ENCODE results near the gene KLF6. TPM values are rescaled to one million over a fixed set of nuclear protein-coding genes. Genes with fewer than 3 reads are reported as not detected.

Gene KLF6
- total RNA-seq, 1 donor from 2014 or later, result 330 TPM

DNA sequence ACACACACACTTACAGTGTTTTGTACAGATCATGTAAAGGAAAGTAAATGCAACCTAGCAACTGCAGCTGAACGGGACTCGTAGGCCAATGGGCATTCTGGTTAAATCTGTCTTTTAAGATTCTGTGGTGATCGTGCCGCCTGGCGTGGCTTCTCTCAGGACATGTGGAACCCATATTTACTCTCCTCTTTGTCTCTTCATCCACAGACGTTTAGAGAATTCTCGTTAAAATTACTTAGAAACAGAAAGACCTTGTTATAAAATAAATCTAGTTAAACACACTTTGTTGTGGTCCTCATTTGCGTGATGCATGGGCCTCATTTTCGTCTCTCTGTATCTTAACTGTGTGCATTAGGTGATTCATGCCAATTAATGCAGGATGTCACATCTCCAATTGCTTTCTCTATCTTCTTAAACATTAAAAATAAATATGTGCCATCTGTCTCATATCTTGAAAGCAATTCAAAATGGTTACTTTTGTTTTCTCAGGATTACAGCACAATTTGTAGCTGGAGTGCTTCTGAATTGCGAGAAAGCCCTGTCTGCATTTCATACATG, 11.5 kb downstream of the KLF6 start:
- Mint-ChIP-seq H3K9me3 (ENCODE audit: low read depth) (no peaks in the 10 kb centered on the region), H3K27ac (ENCODE audit: unreplicated experiment) (peak overlapping the region; percentile 72), H3K27me3 (ENCODE audit: low read depth) (no peaks in the 10 kb centered on the region), H3K4me1 (ENCODE audit: low read depth) (peaks cover 49% of the 10 kb centered on the region), H3K36me3 (ENCODE audit: low read depth) (peaks cover 26% of the 10 kb centered on the region), H3K4me3 (ENCODE audit: unreplicated experiment) (no peak overlapping the region)
- no peak for DNase-seq (ENCODE audit: low spot score)
- TF ChIP-seq, protein P1, sequence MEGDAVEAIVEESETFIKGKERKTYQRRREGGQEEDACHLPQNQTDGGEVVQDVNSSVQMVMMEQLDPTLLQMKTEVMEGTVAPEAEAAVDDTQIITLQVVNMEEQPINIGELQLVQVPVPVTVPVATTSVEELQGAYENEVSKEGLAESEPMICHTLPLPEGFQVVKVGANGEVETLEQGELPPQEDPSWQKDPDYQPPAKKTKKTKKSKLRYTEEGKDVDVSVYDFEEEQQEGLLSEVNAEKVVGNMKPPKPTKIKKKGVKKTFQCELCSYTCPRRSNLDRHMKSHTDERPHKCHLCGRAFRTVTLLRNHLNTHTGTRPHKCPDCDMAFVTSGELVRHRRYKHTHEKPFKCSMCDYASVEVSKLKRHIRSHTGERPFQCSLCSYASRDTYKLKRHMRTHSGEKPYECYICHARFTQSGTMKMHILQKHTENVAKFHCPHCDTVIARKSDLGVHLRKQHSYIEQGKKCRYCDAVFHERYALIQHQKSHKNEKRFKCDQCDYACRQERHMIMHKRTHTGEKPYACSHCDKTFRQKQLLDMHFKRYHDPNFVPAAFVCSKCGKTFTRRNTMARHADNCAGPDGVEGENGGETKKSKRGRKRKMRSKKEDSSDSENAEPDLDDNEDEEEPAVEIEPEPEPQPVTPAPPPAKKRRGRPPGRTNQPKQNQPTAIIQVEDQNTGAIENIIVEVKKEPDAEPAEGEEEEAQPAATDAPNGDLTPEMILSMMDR (IDR thresholded peaks at IDR 0.05), result no peak

- no peak for DNase-seq (ENCODE audit: low spot score)
- no peaks in the 10 kb centered on the region for H3K9me3 Mint-ChIP-seq (ENCODE audit: low read depth)
- H3K27ac Mint-ChIP-seq (ENCODE audit: unreplicated experiment), result no peak overlapping the region
- TF ChIP-seq, protein P1 (IDR thresholded peaks at IDR 0.05), result no peak
- H3K4me3 Mint-ChIP-seq (ENCODE audit: unreplicated experiment), result no peak overlapping the region
- peaks cover 16% of the 10 kb centered on the region for H3K36me3 Mint-ChIP-seq (ENCODE audit: low read depth)
- H3K4me1 Mint-ChIP-seq (ENCODE audit: low read depth), result peaks cover 39% of the 10 kb centered on the region
- no peaks in the 10 kb centered on the region for H3K27me3 Mint-ChIP-seq (ENCODE audit: low read depth)
Measured at GRCh38 chr10:3772361-3773171, 12.4 kb downstream of the KLF6 start.

DNA sequence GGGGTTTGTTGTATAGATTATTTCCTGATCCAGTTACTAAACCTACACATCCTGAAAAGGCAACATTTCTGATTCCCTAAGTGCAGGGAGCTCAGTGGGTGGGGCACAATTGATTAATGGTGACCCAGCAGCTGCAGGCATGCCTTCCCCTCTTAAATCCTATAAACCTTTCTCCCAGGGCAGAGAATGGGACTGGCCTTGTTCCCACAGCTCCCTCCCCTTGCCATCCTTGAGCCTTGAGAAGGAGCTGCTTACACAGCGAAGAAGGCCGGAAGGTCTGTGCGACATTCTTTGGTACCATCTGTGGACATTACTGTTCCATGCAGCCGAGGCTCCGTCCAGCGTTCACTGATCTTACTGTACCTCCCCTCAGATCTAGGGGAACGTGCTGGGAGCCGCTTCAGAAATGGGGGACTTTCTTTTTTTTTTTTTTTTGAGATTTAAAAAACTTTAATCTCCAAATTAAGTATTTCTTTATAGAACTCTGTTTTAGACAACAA, 14.3 kb downstream of the KLF6 start:
- H3K4me1 Mint-ChIP-seq (ENCODE audit: low read depth), result peaks cover 20% of the 10 kb centered on the region
- H3K36me3 Mint-ChIP-seq (ENCODE audit: low read depth), result peaks cover 2% of the 10 kb centered on the region
- H3K27ac Mint-ChIP-seq (ENCODE audit: unreplicated experiment), result no peak overlapping the region
- H3K27me3 Mint-ChIP-seq (ENCODE audit: low read depth), result no peaks in the 10 kb centered on the region
- H3K9me3 Mint-ChIP-seq (ENCODE audit: low read depth), result no peaks in the 10 kb centered on the region
- TF ChIP-seq, protein P1 (IDR thresholded peaks at IDR 0.05), result no peak
- DNase-seq (ENCODE audit: low spot score), result no peak
- no peak overlapping the region for H3K4me3 Mint-ChIP-seq (ENCODE audit: unreplicated experiment)

DNA sequence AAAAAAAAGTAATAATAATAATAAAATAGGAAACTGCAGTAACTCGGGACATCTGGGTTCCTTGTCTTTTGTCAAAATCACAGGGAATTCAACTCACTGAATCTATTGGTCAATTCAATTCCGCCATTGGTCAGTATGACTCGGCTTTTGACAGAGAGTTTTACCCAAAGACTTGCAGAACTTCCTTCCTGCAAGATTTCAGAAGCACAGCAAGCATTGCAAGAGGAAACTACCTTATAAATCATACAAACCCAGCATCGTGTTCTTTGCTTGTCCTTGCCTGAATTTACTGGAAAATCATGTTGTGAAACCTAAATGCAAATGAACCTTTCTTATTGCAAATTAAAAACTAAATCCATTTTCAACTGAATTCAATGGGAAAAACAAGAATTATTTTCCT, 15.5 kb downstream of the KLF6 start:
- Mint-ChIP-seq H3K27me3 (ENCODE audit: low read depth) (no peaks in the 10 kb centered on the region), H3K36me3 (ENCODE audit: low read depth) (no peaks in the 10 kb centered on the region), H3K4me1 (ENCODE audit: low read depth) (peaks cover 9% of the 10 kb centered on the region), H3K4me3 (ENCODE audit: unreplicated experiment) (no peak overlapping the region), H3K9me3 (ENCODE audit: low read depth) (no peaks in the 10 kb centered on the region), H3K27ac (ENCODE audit: unreplicated experiment) (no peak overlapping the region)
- no peak for DNase-seq (ENCODE audit: low spot score)
- TF ChIP-seq, protein P1 (IDR thresholded peaks at IDR 0.05), result no peak

DNA sequence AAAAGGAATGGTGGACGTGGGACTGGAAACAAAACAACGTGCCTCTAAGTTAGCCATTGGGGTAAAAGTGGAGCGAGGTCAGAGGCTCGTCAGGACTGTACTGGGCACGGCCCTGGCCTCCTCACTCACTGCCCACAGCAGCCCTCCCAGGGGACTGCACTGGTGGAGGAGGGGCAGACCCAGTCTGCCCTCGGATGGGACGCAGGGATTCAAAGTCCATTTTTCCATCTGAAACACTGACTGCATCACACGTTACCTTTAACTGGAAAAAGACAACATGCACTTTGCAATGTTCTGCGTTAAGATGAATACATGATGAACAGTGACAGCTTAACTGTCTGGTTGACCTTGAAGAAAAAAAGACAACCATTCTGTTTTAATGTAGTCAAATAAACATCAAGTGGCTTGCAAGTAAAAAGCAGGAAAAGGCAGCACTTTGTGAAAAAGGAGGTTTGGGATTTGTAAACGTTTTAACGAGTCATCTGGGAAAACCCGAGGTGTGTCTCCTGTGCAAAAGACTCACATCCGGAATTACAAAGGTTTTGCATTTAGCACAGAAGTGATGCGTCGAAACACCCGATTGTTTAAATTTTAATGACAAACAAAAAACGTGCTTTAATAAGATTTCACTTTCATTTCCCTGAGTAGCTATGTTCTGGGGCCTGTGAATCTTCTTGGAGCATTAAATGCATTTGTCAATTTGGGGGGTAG, 18.8 kb downstream of the KLF6 start:
- H3K36me3 Mint-ChIP-seq (ENCODE audit: low read depth), result no peaks in the 10 kb centered on the region
- no peak for DNase-seq (ENCODE audit: low spot score)
- H3K4me3 Mint-ChIP-seq (ENCODE audit: unreplicated experiment), result no peak overlapping the region
- H3K4me1 Mint-ChIP-seq (ENCODE audit: low read depth), result peaks cover 23% of the 10 kb centered on the region
- TF ChIP-seq, protein P1 (IDR thresholded peaks at IDR 0.05), result no peak
- no peaks in the 10 kb centered on the region for H3K9me3 Mint-ChIP-seq (ENCODE audit: low read depth)
- no peak overlapping the region for H3K27ac Mint-ChIP-seq (ENCODE audit: unreplicated experiment)
- H3K27me3 Mint-ChIP-seq (ENCODE audit: low read depth), result no peaks in the 10 kb centered on the region
